Measurements from ENCODE around the gene SHROOM2. TPM values are rescaled to one million over a fixed set of nuclear protein-coding genes. Genes with fewer than 3 reads are reported as not detected.
"Not testable (repeated sequence)": the region's sequence is repeated elsewhere in the genome, so short reads cannot be mapped to it uniquely, and the experiment has no call there.

Gene SHROOM2
- polyA plus RNA-seq, 3 donors from 2014 or later, result not detected

DNA sequence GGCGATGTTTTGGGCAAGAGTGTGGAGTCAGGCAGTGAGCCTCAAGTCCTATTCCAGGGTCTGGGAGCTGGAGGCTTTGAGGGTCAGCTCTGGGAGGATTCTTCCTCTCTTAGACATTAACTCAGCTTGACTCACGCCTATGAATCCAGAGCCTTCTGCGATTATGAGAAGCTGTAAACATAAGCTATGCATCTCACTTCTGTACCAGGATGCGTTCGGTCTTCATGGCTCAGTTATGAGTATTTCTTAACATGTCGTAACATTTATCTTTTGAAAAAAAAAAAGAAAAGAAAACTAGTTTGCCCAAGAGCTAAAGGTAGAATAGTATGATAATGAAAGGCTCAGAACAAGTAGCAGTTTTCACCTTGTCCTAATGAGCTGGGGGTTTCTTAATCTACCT is 4.6 kb downstream of the SHROOM2 start:
- Mint-ChIP-seq H3K4me3 (no peak overlapping the region), H3K9me3 (peaks cover 0 to 4% (median 0%) of the 10 kb centered on the region in 6 donors), H3K27me3 (ENCODE audit: low read depth in 3 of 3) (peaks cover 4 to 27% (median 11%) of the 10 kb centered on the region in 3 donors), H3K27ac (no peak overlapping the region), H3K4me1 (peaks cover 0 to 2% of the 10 kb centered on the region in 2 donors), H3K36me3 (no peaks in the 10 kb centered on the region)
- no peak for DNase-seq

- H3K27ac Mint-ChIP-seq, result no peak overlapping the region
- H3K4me3 Mint-ChIP-seq, result no peak overlapping the region
- no peak for DNase-seq
- peaks cover 0 to 2% (median 0%) of the 10 kb centered on the region in 6 donors for H3K9me3 Mint-ChIP-seq
- H3K4me1 Mint-ChIP-seq, result no peaks in the 10 kb centered on the region
- peaks cover 6 to 18% (median 8%) of the 10 kb centered on the region in 3 donors for H3K27me3 Mint-ChIP-seq (ENCODE audit: low read depth in 3 of 3)
- H3K36me3 Mint-ChIP-seq, result no peaks in the 10 kb centered on the region
Observed at GRCh38 chrX:9794495-9794894, 8.3 kb downstream of the SHROOM2 start.

DNA sequence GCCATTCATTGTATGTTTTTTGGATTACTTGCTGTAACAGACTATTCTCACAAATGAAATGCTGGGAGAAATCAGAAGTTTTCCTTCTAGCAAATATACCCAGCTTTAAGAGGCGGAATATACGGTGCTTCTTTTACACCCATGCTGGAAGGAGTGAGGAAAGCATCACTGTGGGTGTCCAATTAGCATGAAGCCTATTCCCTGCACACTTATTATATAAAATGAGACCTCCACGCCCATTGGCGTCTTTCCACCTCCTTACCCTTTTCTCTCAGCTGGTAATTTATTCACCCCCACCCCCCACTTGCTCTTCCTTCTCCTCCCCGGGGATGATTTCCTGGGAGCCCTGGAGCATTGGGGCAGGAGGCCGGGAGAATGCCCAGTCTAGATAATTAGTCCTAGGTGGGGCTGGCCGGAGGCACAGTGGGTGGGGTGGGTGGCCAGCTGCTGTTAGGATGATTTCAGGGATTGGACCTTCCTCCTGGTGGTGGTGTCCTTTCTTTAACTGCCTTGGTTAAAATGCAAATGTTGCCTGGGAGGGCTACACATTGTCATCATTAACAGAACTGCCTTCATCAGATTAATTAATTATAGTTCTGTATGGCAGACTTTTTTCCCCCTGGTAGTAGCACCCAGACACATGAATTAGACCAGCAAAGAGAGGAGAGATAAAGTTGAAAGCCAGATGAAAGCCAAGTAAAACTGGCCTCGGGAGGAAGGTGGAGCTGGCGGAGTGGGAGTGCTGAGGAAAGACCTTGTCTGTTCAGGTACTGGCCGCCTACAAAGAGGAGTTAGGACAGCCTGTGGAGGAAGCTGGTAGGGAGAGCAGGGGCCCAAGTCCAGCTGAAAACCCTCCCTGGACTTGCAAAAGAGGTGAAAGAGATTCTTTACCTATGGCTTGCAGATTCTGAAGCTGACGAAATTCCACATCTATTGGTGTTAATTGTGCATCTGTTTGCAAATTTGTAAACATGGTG is 11.4 kb downstream of the SHROOM2 start:
- Mint-ChIP-seq H3K4me3 (no peak overlapping the region), H3K27me3 (ENCODE audit: low read depth in 3 of 3) (peaks cover 6 to 11% (median 8%) of the 10 kb centered on the region in 3 donors), H3K9me3 (peaks cover 0 to 8% (median 3%) of the 10 kb centered on the region in 6 donors), H3K4me1 (no peaks in the 10 kb centered on the region), H3K27ac (no peak overlapping the region), H3K36me3 (peaks cover 0 to 5% (median 0%) of the 10 kb centered on the region in 3 donors)
- no peak for DNase-seq

DNA sequence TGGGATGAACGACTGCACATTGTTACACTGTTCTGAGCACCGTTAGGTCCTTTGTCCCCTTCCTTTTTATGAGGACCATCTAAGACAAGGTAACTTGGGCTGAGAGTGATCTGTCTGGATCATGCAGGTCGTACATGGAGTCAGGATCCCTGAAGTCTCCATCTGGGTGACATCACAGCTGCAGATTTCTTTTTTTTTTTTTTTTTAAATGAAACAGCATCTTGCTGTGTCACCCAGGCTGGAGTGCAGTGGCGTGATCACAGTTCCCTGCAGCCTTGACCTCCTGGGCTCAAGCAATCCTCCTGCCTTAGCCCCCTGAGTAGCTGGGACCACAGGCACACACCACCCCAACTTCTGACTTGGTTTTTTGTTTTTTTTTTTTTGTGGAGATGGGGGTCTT is 16.5 kb downstream of the SHROOM2 start:
- Mint-ChIP-seq H3K9me3 (peaks cover 0 to 8% (median 3%) of the 10 kb centered on the region in 6 donors), H3K27ac (no peak overlapping the region), H3K36me3 (peaks cover 0 to 5% (median 0%) of the 10 kb centered on the region in 3 donors), H3K27me3 (ENCODE audit: low read depth in 3 of 3) (peaks cover 3 to 4% (median 4%) of the 10 kb centered on the region in 3 donors), H3K4me1 (no peaks in the 10 kb centered on the region), H3K4me3 (no peak overlapping the region)
- no peak for DNase-seq

DNA sequence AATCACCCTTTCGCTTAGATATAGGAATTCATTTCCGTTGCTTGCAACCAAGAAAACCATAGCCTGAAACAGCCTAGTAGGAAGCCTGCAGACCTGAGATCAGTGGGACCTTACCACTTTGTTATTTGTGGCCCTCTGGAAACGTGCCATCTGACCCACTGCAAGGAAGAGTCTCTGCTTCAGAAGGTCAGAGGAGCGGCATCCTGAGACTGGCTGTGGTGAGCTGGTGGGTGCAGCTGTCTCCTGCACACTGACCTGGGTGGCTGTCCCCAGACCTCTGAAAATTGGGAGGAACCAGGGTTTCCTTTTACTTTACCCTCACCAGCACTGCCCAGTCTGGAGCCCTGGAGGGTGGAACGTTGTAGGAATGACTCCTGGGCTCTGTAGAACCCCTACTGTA is 18.2 kb downstream of the SHROOM2 start:
- peaks cover 0 to 4% (median 2%) of the 10 kb centered on the region in 3 donors for H3K27me3 Mint-ChIP-seq (ENCODE audit: low read depth in 3 of 3)
- H3K4me1 Mint-ChIP-seq, result no peaks in the 10 kb centered on the region
- H3K27ac Mint-ChIP-seq, result no peak overlapping the region
- no peak overlapping the region for H3K4me3 Mint-ChIP-seq
- H3K9me3 Mint-ChIP-seq, result peaks cover 0 to 8% (median 3%) of the 10 kb centered on the region in 6 donors
- peaks cover 0 to 5% (median 0%) of the 10 kb centered on the region in 3 donors for H3K36me3 Mint-ChIP-seq
- no peak for DNase-seq

DNA sequence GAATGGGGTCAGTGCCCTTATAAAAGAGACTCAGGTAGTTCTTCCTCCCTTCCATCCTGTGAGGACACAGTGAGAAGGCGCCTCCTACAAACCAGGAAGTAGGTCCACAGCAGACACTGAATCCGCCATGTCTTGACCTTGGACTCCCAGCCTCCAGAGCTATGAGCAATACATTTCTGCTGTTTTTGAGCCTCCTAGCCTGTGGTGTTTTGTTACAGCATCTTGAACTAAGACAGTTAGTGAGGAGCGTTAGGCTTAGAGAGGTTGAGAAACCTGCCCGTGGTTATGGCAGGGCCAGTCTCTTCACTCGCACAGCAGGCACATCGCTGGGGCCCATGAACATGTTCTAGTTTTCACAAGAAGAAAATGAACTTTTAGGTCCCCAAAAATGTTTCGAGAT is 19.7 kb downstream of the SHROOM2 start:
- Mint-ChIP-seq H3K27ac (no peak overlapping the region), H3K36me3 (no peaks in the 10 kb centered on the region)

GRCh38 chrX:9807355-9808182 is 21.3 kb downstream of the SHROOM2 start:
- no peaks in the 10 kb centered on the region for H3K36me3 Mint-ChIP-seq
- H3K27me3 Mint-ChIP-seq (ENCODE audit: low read depth in 3 of 3), result peaks cover 0 to 4% (median 2%) of the 10 kb centered on the region in 3 donors
- no peak overlapping the region for H3K4me3 Mint-ChIP-seq
- H3K9me3 Mint-ChIP-seq, result no peaks in the 10 kb centered on the region
- no peak overlapping the region for H3K27ac Mint-ChIP-seq
- DNase-seq, result no peak
- no peaks in the 10 kb centered on the region for H3K4me1 Mint-ChIP-seq

More for the DNA sequence above, 19.7 kb downstream of the SHROOM2 start:
- Mint-ChIP-seq H3K9me3 (no peaks in the 10 kb centered on the region), H3K27me3 (ENCODE audit: low read depth in 3 of 3) (peaks cover 0 to 4% (median 0%) of the 10 kb centered on the region in 3 donors), H3K4me3 (no peak overlapping the region), H3K4me1 (no peaks in the 10 kb centered on the region)
- no peak for DNase-seq

DNA sequence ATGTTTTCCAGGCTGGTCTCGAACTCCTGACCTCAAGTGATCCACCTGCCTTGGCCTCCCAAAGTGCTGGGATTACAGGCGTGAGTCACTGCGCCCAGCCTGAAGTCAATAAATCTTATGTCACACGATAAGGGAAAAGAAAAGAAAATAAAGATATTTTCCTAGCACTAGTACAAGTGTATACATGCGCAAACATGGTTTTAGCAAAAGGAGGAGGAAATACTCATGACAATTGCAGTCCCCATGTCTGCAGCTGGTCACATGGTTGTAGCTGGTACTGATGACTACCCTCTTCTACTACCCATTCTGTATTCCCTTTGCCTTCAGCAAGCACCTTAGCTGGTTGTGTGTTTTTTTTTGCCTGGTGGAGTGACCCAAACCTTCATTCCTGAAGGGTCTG is 23.6 kb downstream of the SHROOM2 start:
- not testable (repeated sequence) for H3K4me3 Mint-ChIP-seq, H3K27ac Mint-ChIP-seq, DNase-seq

DNA sequence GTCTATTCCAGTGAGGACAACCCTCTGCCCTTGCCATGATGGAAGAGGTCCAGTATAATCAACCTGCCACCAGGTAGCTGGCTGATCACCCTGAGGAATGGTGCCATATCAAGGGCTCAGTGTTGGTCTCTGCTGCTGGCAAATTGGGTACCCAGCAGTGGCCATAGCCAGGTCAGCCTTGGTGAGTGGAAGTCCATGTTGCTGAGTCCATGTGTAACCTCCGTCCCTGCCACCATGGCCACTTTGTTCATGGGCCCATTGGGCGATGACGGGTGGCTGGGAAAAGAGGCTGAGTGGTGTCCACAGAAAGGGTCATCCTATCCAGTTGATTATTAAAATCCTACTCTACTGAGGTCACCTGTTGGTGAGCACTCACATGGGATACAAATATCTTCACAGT is 24.9 kb downstream of the SHROOM2 start:
- not testable (repeated sequence) for H3K4me1 Mint-ChIP-seq; H3K27ac Mint-ChIP-seq; H3K9me3 Mint-ChIP-seq; H3K4me3 Mint-ChIP-seq; H3K27me3 Mint-ChIP-seq (ENCODE audit: low read depth in 3 of 3); DNase-seq; H3K36me3 Mint-ChIP-seq

More for the DNA sequence above, 23.6 kb downstream of the SHROOM2 start:
- not testable (repeated sequence) for H3K4me1 Mint-ChIP-seq; H3K27me3 Mint-ChIP-seq (ENCODE audit: low read depth in 3 of 3); H3K36me3 Mint-ChIP-seq; H3K9me3 Mint-ChIP-seq

- no peak for DNase-seq
- Mint-ChIP-seq H3K4me3 (no peak overlapping the region), H3K4me1 (peaks cover 4 to 17% of the 10 kb centered on the region in 2 donors), H3K9me3 (no peaks in the 10 kb centered on the region), H3K27ac (no peak overlapping the region), H3K36me3 (no peaks in the 10 kb centered on the region), H3K27me3 (ENCODE audit: low read depth in 3 of 3) (peaks cover 3 to 8% (median 4%) of the 10 kb centered on the region in 3 donors)
Observed at GRCh38 chrX:9816084-9816700, 30.0 kb downstream of the SHROOM2 start.

- H3K9me3 Mint-ChIP-seq, result no peaks in the 10 kb centered on the region
- DNase-seq, result no peak
- no peaks in the 10 kb centered on the region for H3K36me3 Mint-ChIP-seq
- no peak overlapping the region for H3K4me3 Mint-ChIP-seq
- no peak overlapping the region for H3K27ac Mint-ChIP-seq
- H3K27me3 Mint-ChIP-seq (ENCODE audit: low read depth in 3 of 3), result peaks cover 1 to 11% (median 4%) of the 10 kb centered on the region in 3 donors
- H3K4me1 Mint-ChIP-seq, result peaks cover 1 to 9% of the 10 kb centered on the region in 2 donors
Observed at GRCh38 chrX:9821572-9821971, 35.3 kb downstream of the SHROOM2 start.

DNA sequence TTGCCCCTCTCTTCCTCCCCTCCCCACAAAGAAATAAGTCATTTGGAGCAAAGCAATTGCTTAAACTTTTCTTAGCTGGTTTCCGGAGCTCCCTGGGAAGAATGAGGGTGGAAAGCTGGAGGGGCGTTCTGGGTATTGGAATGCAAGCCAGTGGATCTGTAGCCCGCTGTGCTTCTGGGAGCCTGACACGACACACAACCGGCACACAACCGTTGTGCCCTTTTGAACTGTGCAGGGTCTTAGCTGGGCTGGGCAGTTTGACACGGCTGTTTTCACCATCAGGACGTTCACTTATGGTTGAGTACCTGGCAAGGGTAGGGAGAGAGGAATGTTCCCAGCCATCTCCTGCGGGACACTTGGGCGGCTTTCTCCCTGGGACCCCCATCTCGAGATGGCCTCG is 38.3 kb downstream of the SHROOM2 start:
- no peaks in the 10 kb centered on the region for H3K36me3 Mint-ChIP-seq
- no peak overlapping the region for H3K4me3 Mint-ChIP-seq
- H3K27ac Mint-ChIP-seq, result no peak overlapping the region
- H3K4me1 Mint-ChIP-seq, result no peaks in the 10 kb centered on the region
- DNase-seq, result no peak
- H3K27me3 Mint-ChIP-seq (ENCODE audit: low read depth in 3 of 3), result peaks cover 0 to 4% (median 2%) of the 10 kb centered on the region in 3 donors
- H3K9me3 Mint-ChIP-seq, result no peaks in the 10 kb centered on the region

DNA sequence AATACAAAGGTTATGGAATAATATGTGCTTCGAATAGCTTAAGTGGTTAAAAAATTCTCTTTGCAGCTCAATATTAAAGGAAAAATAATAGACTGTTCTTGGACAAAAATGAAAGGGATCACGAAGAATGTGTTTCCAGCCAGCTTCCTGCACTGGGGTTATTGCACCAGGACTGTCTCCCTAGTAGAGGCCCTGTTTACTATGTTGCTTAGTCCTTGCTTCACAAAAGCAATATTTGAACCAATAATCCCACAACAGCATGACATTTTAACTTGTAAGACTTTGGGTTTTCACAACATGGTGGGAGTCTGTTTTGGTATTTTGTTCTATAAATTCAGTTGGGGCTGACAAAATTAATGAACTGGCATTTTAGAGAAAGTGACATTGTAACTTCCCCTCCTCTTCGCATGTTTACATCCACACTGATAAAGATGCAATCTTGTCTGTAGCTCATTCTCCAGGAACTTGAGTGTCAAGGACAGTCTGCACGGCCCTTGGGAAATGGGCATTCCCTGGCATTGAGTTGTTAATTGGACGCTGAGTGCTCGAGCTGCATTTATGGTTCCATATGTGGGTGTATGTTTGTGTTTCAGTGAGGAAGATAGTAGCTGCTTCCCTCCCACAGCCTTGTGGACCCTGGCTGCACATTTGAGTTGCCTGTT is 39.0 kb downstream of the SHROOM2 start:
- Mint-ChIP-seq H3K9me3 (no peaks in the 10 kb centered on the region), H3K4me3 (no peak overlapping the region), H3K4me1 (no peaks in the 10 kb centered on the region), H3K36me3 (no peaks in the 10 kb centered on the region), H3K27me3 (ENCODE audit: low read depth in 3 of 3) (peaks cover 0 to 3% (median 2%) of the 10 kb centered on the region in 3 donors), H3K27ac (no peak overlapping the region)
- no peak for DNase-seq

All from immature natural killer cell (primary cell).